Natural killer cell (primary cell): ENCODE data around the gene FEM1B. TPM values are rescaled to one million over a fixed set of nuclear protein-coding genes. Genes with fewer than 3 reads are reported as not detected.

Experiments used
- ATAC-seq, 3 donors: fragments of 150-1000 bp in 2 of 3; fragments of 200-7000 bp in 1 of 3; cut with Tn5 transposase; 1 replicate in 1 of 3; 2 replicates in 2 of 3; pipeline ENCODE4 v1.10.0; 2021; ENCODE audit warnings: mild to moderate bottlenecking in 2 of 3, moderate library complexity in 2 of 3
- DNase-seq, 2 donors: peaks; one replicate each; pipeline versions ENCODE4 v3.0.0 to v3.0.0-alpha.2; 2013 to 2021; ENCODE audit warnings: mixed read lengths in 1 of 2
- H3K27ac ChIP-seq: one replicate; pipeline ENCODE4 v1.5.1; 2013; ENCODE audit warnings: mild to moderate bottlenecking, low read length
- H3K27me3 ChIP-seq: one replicate; pipeline ENCODE4 v1.6.1; 2013; ENCODE audit warnings: low read length; ENCODE audit not compliant: control insufficient read depth, insufficient read depth
- H3K36me3 ChIP-seq: one replicate; pipeline ENCODE4 v1.6.1; 2013; ENCODE audit warnings: low read length; ENCODE audit not compliant: control insufficient read depth, insufficient read depth
- H3K4me1 ChIP-seq: one replicate; pipeline ENCODE4 v1.6.1; 2013; ENCODE audit warnings: low read length; ENCODE audit not compliant: control insufficient read depth, insufficient read depth
- H3K4me3 ChIP-seq: one replicate; pipeline ENCODE4 v1.5.1; 2013; ENCODE audit warnings: low read length
- H3K9me3 ChIP-seq: one replicate; pipeline ENCODE4 v1.6.1; 2013; ENCODE audit warnings: low read length; ENCODE audit not compliant: control insufficient read depth, insufficient read depth
- H3K27ac Mint-ChIP-seq, 2 donors: one replicate each; pipeline ENCODE4 v1.8.0; 2022; ENCODE audit warnings: mild to moderate bottlenecking in 2 of 2, mixed read lengths in 2 of 2, moderate library complexity in 1 of 2
- H3K27me3 Mint-ChIP-seq, 2 donors: one replicate each; pipeline ENCODE4 v1.8.0; 2022; ENCODE audit warnings: low read depth in 2 of 2, mixed read lengths in 2 of 2
- H3K36me3 Mint-ChIP-seq: one replicate; pipeline ENCODE4 v1.8.0; 2022; ENCODE audit warnings: mixed read lengths
- H3K4me1 Mint-ChIP-seq, 2 donors: one replicate each; pipeline ENCODE4 v1.8.0; 2022; ENCODE audit warnings: mixed read lengths in 2 of 2
- H3K4me3 Mint-ChIP-seq: one replicate; pipeline ENCODE4 v1.8.0; 2022; ENCODE audit warnings: mild to moderate bottlenecking, moderate library complexity, mixed read lengths
- H3K9me3 Mint-ChIP-seq, 2 donors: one replicate each; pipeline ENCODE4 v1.8.0; 2022; ENCODE audit warnings: mixed read lengths in 2 of 2
- WGBS: methylation state at CpG from one replicate; pipeline ENCODE4 v1.1.7; 2013; ENCODE audit warnings: missing lambda C conversion rate; ENCODE audit not compliant: insufficient coverage; 5-methylcytosine and 5-hydroxymethylcytosine counted together
- intact Hi-C: fragments of 100-400 bp; cut with micrococcal nuclease; formaldehyde crosslinking; loops from one replicate; pipeline ENCODE4 v1.14.2; 2022
- total RNA-seq, 4 donors: library from RNA; stranded (reverse); fragments of 120-200 nt in 1 of 4; gene quantifications; one replicate each; pipeline versions ENCODE4 v1.2.3 to v1.2.4, GENCODE V29; 2013 to 2022
- TF ChIP-seq, protein P1 (sequence below): fragments of 200-600 bp; IDR thresholded peaks from one replicate; pipeline ENCODE4 v1.8.0; 2022; ENCODE audit warnings: antibody characterized with exemption

The FEM1B gene
- total RNA-seq, 3 donors from 2014 or later (not counting 1 experiment from before 2014, with no cell fraction given) = 57.4 to 73.5 (median 67.9) TPM

DNA sequence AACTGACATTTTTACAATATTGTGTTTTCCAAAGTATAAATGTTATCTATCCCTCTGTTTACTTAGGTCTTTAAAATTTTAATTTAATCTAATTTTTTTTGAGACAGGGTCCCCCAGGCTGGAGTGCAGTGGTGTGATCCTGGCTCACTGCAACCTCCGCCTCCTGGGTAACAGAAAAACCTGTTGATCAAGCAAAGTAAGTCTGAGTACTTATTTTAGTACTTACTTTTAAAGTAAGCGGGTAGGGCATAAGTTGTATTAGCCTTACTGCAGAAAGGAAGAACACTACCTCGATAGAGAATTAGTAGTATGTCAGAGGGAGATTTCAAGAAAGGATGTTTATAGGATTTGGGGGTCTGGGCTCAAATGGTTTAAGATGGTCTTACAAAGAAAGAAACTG is 11.9 kb upstream of the FEM1B start:
- TF ChIP-seq, protein P1, sequence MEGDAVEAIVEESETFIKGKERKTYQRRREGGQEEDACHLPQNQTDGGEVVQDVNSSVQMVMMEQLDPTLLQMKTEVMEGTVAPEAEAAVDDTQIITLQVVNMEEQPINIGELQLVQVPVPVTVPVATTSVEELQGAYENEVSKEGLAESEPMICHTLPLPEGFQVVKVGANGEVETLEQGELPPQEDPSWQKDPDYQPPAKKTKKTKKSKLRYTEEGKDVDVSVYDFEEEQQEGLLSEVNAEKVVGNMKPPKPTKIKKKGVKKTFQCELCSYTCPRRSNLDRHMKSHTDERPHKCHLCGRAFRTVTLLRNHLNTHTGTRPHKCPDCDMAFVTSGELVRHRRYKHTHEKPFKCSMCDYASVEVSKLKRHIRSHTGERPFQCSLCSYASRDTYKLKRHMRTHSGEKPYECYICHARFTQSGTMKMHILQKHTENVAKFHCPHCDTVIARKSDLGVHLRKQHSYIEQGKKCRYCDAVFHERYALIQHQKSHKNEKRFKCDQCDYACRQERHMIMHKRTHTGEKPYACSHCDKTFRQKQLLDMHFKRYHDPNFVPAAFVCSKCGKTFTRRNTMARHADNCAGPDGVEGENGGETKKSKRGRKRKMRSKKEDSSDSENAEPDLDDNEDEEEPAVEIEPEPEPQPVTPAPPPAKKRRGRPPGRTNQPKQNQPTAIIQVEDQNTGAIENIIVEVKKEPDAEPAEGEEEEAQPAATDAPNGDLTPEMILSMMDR = no peak
- WGBS = 92% methylated on average over 3 of the region's 3 CpGs
- Mint-ChIP-seq H3K4me3 (no peak overlapping the region), H3K27ac (no peak overlapping the region), H3K4me1 (no peaks in the 10 kb centered on the region), H3K9me3 (no peaks in the 10 kb centered on the region), H3K27me3 (peaks cover 33 to 36% of the 10 kb centered on the region in 2 donors), H3K36me3 (no peaks in the 10 kb centered on the region)
- ATAC-seq (no peak), DNase-seq (no peak)
- Histone ChIP-seq H3K4me1 (no peaks in the 10 kb centered on the region), H3K9me3 (no peaks in the 10 kb centered on the region), H3K27ac (no peak overlapping the region), H3K27me3 (peaks cover 12% of the 10 kb centered on the region), H3K36me3 (no peaks in the 10 kb centered on the region), H3K4me3 (no peak overlapping the region)
- intact Hi-C loops = no loop called here

DNA sequence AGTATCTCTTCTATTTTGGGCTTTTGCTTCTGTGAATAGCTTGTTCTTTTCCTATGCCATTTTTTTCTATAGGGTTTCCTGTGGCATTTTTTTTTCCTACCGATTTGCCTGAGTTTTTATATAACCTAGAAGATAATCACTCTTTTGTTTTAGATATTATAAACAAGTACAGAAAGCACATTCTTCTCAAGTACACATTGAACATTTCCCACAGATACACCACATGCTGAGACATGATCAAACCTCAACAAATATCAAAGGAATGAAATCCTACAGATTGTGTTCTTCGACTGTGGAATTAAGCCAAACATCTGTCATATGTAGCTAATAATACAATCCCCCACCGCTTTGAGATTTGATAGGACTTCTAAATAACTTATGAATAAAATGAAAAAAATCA is 9.1 kb upstream of the FEM1B start:
- no peak for DNase-seq
- peaks cover 24 to 36% of the 10 kb centered on the region in 2 donors for H3K27me3 Mint-ChIP-seq
- no peaks in the 10 kb centered on the region for H3K9me3 Mint-ChIP-seq
- intact Hi-C loops = no loop called here
- Histone ChIP-seq H3K4me1 (no peaks in the 10 kb centered on the region), H3K36me3 (no peaks in the 10 kb centered on the region), H3K27ac (no peak overlapping the region), H3K27me3 (peaks cover 12% of the 10 kb centered on the region), H3K4me3 (no peak overlapping the region), H3K9me3 (no peaks in the 10 kb centered on the region)
- H3K27ac Mint-ChIP-seq = no peak overlapping the region
- TF ChIP-seq, protein P1 = no peak
- H3K36me3 Mint-ChIP-seq = no peaks in the 10 kb centered on the region
- H3K4me1 Mint-ChIP-seq = no peaks in the 10 kb centered on the region
- WGBS = no CpG with 5 or more reads among the region's 3 CpGs
- no peak overlapping the region for H3K4me3 Mint-ChIP-seq
- no peak for ATAC-seq

DNA sequence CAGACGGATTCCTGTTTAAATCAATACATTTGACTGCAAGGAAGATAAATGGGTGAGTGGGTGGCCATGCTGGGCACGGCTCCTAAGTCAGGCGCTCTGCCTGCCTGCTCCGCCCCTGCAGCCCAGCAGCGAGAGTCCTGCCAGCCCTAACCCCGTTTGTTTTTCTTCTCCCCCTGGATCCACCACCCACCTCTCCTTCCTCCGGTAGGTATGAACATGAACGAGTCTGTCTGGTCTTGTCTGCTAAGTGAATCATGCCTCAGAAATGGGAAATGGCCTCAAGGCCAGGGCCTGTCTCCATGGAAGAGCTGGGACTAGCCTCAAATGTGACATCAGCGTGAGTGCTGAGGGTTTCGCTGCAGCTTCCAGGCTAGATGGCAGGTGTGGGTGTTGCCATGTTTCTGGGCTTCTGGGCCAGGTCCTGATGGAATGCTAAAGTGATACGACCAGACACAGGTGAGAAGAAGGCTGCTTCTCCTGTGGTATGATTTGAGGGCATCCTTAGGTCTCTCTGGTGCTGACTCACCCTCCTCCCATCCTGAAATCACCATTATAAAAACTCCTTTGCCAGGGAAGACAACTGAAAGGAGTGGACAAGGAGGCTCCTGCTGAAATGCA is 5.6 kb upstream of the FEM1B start:
- no peaks in the 10 kb centered on the region for H3K9me3 ChIP-seq
- intact Hi-C loops = no loop called here
- ATAC-seq (no peak), DNase-seq (no peak)
- H3K36me3 ChIP-seq = no peaks in the 10 kb centered on the region
- TF ChIP-seq, protein P1 = no peak
- Mint-ChIP-seq H3K36me3 (no peaks in the 10 kb centered on the region), H3K4me3 (no peak overlapping the region), H3K4me1 (peaks cover 5 to 6% of the 10 kb centered on the region in 2 donors), H3K27me3 (peaks cover 13 to 16% of the 10 kb centered on the region in 2 donors), H3K27ac (no peak overlapping the region), H3K9me3 (no peaks in the 10 kb centered on the region)
- no peak overlapping the region for H3K4me3 ChIP-seq
- WGBS = 89% methylated on average over 11 of the region's 11 CpGs
- H3K4me1 ChIP-seq = peaks cover 5% of the 10 kb centered on the region
- no peak overlapping the region for H3K27ac ChIP-seq
- H3K27me3 ChIP-seq = peaks cover 10% of the 10 kb centered on the region

DNA sequence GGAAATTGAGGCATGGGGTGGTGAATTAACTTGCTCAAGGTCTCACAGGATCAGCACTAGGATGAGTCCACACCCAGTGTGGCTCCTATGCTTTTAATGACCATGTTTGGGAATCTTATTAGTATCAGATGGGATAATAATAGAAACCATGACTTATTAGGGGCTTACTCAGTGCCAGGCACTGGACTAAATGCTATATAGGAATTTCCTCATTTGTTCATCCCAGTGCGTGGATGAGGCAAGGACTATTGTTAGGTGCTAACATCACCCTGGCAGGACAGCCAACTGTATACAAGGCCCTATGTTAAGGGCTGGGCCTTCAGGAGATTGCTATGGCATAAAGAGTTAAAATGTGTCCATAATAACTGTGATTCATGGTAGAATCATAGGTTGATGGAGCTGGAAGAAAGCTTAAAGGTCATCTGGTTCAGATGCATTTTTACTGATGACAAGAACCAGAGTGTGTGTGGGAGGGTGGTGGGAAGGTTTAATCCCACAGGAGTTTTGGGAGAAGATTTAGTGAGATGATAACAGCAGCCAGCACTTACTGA is 4.7 kb upstream of the FEM1B start:
- ATAC-seq (no peak), DNase-seq (no peak)
- H3K27ac Mint-ChIP-seq = no peak overlapping the region
- no peak overlapping the region for H3K4me3 Mint-ChIP-seq
- Histone ChIP-seq H3K4me3 (no peak overlapping the region), H3K27ac (no peak overlapping the region), H3K4me1 (peaks cover 10% of the 10 kb centered on the region), H3K9me3 (no peaks in the 10 kb centered on the region), H3K36me3 (no peaks in the 10 kb centered on the region), H3K27me3 (peaks cover 6% of the 10 kb centered on the region)
- no peaks in the 10 kb centered on the region for H3K36me3 Mint-ChIP-seq
- TF ChIP-seq, protein P1 = no peak
- H3K4me1 Mint-ChIP-seq = peaks cover 10 to 11% of the 10 kb centered on the region in 2 donors
- 100% methylated on average over 1 of the region's 1 CpG for WGBS
- H3K27me3 Mint-ChIP-seq = peaks cover 7 to 9% of the 10 kb centered on the region in 2 donors
- H3K9me3 Mint-ChIP-seq = no peaks in the 10 kb centered on the region
- intact Hi-C loops = no loop called here
